Brain microvascular endothelial cell (primary cell): ENCODE results near the gene CST9.

ENCODE experiments used
- DNase-seq: peaks from one replicate; pipeline ENCODE4 v3.0.0-alpha.2; 2020
- H3K27ac ChIP-seq: fragments of 250-450 bp; sonication (Bioruptor Pico); 2 replicates; pipeline ENCODE4 v1.5.1; 2020; ENCODE audit warnings: mild to moderate bottlenecking, moderate library complexity
- H3K27me3 ChIP-seq: fragments of 250-450 bp; sonication (Bioruptor Pico); replicated peaks from 2 replicates; pipeline ENCODE4 v1.5.1; 2020; ENCODE audit warnings: mild to moderate bottlenecking
- H3K36me3 ChIP-seq: fragments of 250-450 bp; sonication (Bioruptor Pico); replicated peaks from 2 replicates; pipeline ENCODE4 v1.5.1; 2020; ENCODE audit warnings: mild to moderate bottlenecking
- H3K4me3 ChIP-seq: 2 replicates; pipeline ENCODE4 v1.5.1; 2011; ENCODE audit warnings: low read depth, mild to moderate bottlenecking, control low read depth, low read length, moderate library complexity
- CTCF ChIP-seq: IDR thresholded peaks from 2 replicates; pipeline ENCODE4 v1.5.1; 2011; ENCODE audit warnings: low read depth, mild to moderate bottlenecking, moderate library complexity, low read length, control low read depth, inconsistent platforms; ENCODE audit errors: missing control alignments
- in situ Hi-C: cut with HindIII; loops from 2 replicates; pipeline ENCODE4 v1.10.0; 2017; ENCODE audit warnings: low sequenced_read_pairs, low pct_ligation_motif_present

CST9 gene

GRCh38 chr20:23612396-23612795 is 6.7 kb upstream of the CST9 start:
- H3K27ac ChIP-seq, result no peak overlapping the region
- in situ Hi-C loops, result no loop called here
- no peak for TF ChIP-seq CTCF
- H3K36me3 ChIP-seq, result no peaks in the 10 kb centered on the region
- DNase-seq, result no peak
- no peak overlapping the region for H3K4me3 ChIP-seq
- H3K27me3 ChIP-seq, result no peaks in the 10 kb centered on the region

GRCh38 chr20:23609486-23610109 is 3.9 kb upstream of the CST9 start:
- H3K4me3 ChIP-seq, result no peak overlapping the region
- no peak for TF ChIP-seq CTCF
- no peak for DNase-seq
- in situ Hi-C loops, result no loop called here
- H3K27me3 ChIP-seq, result no peaks in the 10 kb centered on the region
- H3K36me3 ChIP-seq, result no peaks in the 10 kb centered on the region
- no peak overlapping the region for H3K27ac ChIP-seq

GRCh38 chr20:23608251-23608846 is 2.6 kb upstream of the CST9 start:
- TF ChIP-seq CTCF, result no peak
- no peak for DNase-seq
- in situ Hi-C loops, result no loop called here
- H3K4me3 ChIP-seq, result no peak overlapping the region
- H3K36me3 ChIP-seq, result no peaks in the 10 kb centered on the region
- no peaks in the 10 kb centered on the region for H3K27me3 ChIP-seq
- no peak overlapping the region for H3K27ac ChIP-seq

- H3K4me3 ChIP-seq, result no peak overlapping the region
- in situ Hi-C loops, result no loop called here
- no peaks in the 10 kb centered on the region for H3K27me3 ChIP-seq
- no peak for DNase-seq
- H3K36me3 ChIP-seq, result no peaks in the 10 kb centered on the region
- no peak for TF ChIP-seq CTCF
- H3K27ac ChIP-seq, result no peak overlapping the region
These were observed 2.0 kb upstream of the CST9 start for GRCh38 chr20:23607497-23608245.

GRCh38 chr20:23606652-23607049 is 934 bp upstream of the CST9 start:
- Histone ChIP-seq H3K4me3 (no peak overlapping the region), H3K27ac (no peak overlapping the region), H3K36me3 (no peaks in the 10 kb centered on the region), H3K27me3 (no peaks in the 10 kb centered on the region)
- peak; percentile 97 for TF ChIP-seq CTCF
- peak; percentile 64 for DNase-seq
- in situ Hi-C loops, result no loop called here
